ENCODE measurements around the gene KITLG. TPM values are rescaled to one million over a fixed set of nuclear protein-coding genes. Genes with fewer than 3 reads are reported as not detected.
"Not testable (repeated sequence)": the region's sequence is repeated elsewhere in the genome, so short reads cannot be mapped to it uniquely, and the experiment has no call there.

KITLG gene
- total and polyA plus RNA-seq, 2 donors (not counting 1 experiment from before 2014, with no cell fraction given) = not detected

- intact Hi-C loops (cut with micrococcal nuclease) = no loop called here
- Mint-ChIP-seq H3K9me3 (ENCODE audit: insufficient read depth) (peaks cover 2% of the 10 kb centered on the region), H3K27ac (no peak overlapping the region), H3K4me1 (no peaks in the 10 kb centered on the region), H3K27me3 (no peaks in the 10 kb centered on the region), H3K4me3 (no peak overlapping the region)
- Histone ChIP-seq H3K9me3 (ENCODE audit: control extremely low read depth in 1 of 3, control insufficient read depth in 2 of 3, insufficient read depth in 1 of 3, low read length in 2 of 3) (no peaks in the 10 kb centered on the region), H3K4me2 (replicated peaks; ENCODE audit: low read depth, low read length, poor library complexity, severe bottlenecking) (no peak overlapping the region), H3K9ac (ENCODE audit: low read length) (no peak overlapping the region), H3K27me3 (replicated peaks in 1 of 4; ENCODE audit: control extremely low read depth in 1 of 4, control insufficient read depth in 3 of 4, insufficient read depth in 4 of 4, low read length in 3 of 4) (no peaks in the 10 kb centered on the region), H2AFZ (ENCODE audit: insufficient read depth, low read depth, low read length, poor library complexity, severe bottlenecking) (no peak overlapping the region), H3K27ac (ENCODE audit: low read length in 2 of 2) (no peak overlapping the region), H3K36me3 (replicated peaks in 1 of 2; ENCODE audit: control extremely low read depth in 1 of 2, control insufficient read depth in 1 of 2, extremely low read depth in 1 of 2, insufficient read depth in 2 of 2, low read length in 1 of 2) (no peaks in the 10 kb centered on the region), H4K20me1 (ENCODE audit: control insufficient read depth, insufficient read depth, low read length, poor library complexity, severe bottlenecking) (no peaks in the 10 kb centered on the region), H3K4me1 (ENCODE audit: control insufficient read depth in 2 of 2, insufficient read depth in 2 of 2, low read length in 2 of 2) (no peaks in the 10 kb centered on the region), H3K4me3 (ENCODE audit: control extremely low read depth in 1 of 5, extremely low read depth in 1 of 5, insufficient read depth in 1 of 5, low read depth in 2 of 5, low read length in 4 of 5) (no peak overlapping the region), H3K79me2 (ENCODE audit: control insufficient read depth, insufficient read depth, low read length) (no peaks in the 10 kb centered on the region)
- TF ChIP-seq CTCF (IDR thresholded peaks at IDR 0.05) (no peak), EZH2 (IDR thresholded peaks at IDR 0.05; ENCODE audit: borderline replicate concordance, insufficient read depth, low read depth, low read length, poor library complexity, severe bottlenecking) (no peak)
- no peak for ATAC-seq (ENCODE audit: low read depth)
- WGBS (ENCODE audit: insufficient coverage) = 89% methylated on average over 1 of the region's 2 CpGs
- POLR2A ChIA-PET = no interaction called here
- DNase-seq = no peak
- CTCF ChIA-PET = no interaction called here
These were observed 70.4 kb downstream of the KITLG start for GRCh38 chr12:88509851-88510250.

GRCh38 chr12:88509347-88509746 lies 70.9 kb downstream of the KITLG start:
- Mint-ChIP-seq H3K4me3 (no peak overlapping the region), H3K9me3 (ENCODE audit: insufficient read depth) (peaks cover 2% of the 10 kb centered on the region), H3K27me3 (no peaks in the 10 kb centered on the region), H3K4me1 (no peaks in the 10 kb centered on the region), H3K27ac (no peak overlapping the region)
- intact Hi-C loops (cut with micrococcal nuclease) = no loop called here
- ChIA-PET CTCF (no interaction called here), POLR2A (no interaction called here)
- no peak for DNase-seq
- no peaks in the 10 kb centered on the region for H4K20me1 ChIP-seq (ENCODE audit: control insufficient read depth, insufficient read depth, low read length, poor library complexity, severe bottlenecking)
- no peak overlapping the region for H3K4me2 ChIP-seq (replicated peaks; ENCODE audit: low read depth, low read length, poor library complexity, severe bottlenecking)
- no peaks in the 10 kb centered on the region for H3K9me3 ChIP-seq (ENCODE audit: control extremely low read depth in 1 of 3, control insufficient read depth in 2 of 3, insufficient read depth in 1 of 3, low read length in 2 of 3)
- no peaks in the 10 kb centered on the region for H3K4me1 ChIP-seq (ENCODE audit: control insufficient read depth in 2 of 2, insufficient read depth in 2 of 2, low read length in 2 of 2)
- TF ChIP-seq CTCF (IDR thresholded peaks at IDR 0.05) (no peak), EZH2 (IDR thresholded peaks at IDR 0.05; ENCODE audit: borderline replicate concordance, insufficient read depth, low read depth, low read length, poor library complexity, severe bottlenecking) (no peak)
- H3K36me3 ChIP-seq (replicated peaks in 1 of 2; ENCODE audit: control extremely low read depth in 1 of 2, control insufficient read depth in 1 of 2, extremely low read depth in 1 of 2, insufficient read depth in 2 of 2, low read length in 1 of 2) = no peaks in the 10 kb centered on the region
- H3K4me3 ChIP-seq (ENCODE audit: control extremely low read depth in 1 of 5, extremely low read depth in 1 of 5, insufficient read depth in 1 of 5, low read depth in 2 of 5, low read length in 4 of 5) = no peak overlapping the region
- 93% methylated on average over 2 of the region's 5 CpGs for WGBS (ENCODE audit: insufficient coverage)
- no peak for ATAC-seq (ENCODE audit: low read depth)
- no peak overlapping the region for H3K27ac ChIP-seq (ENCODE audit: low read length in 2 of 2)
- H3K9ac ChIP-seq (ENCODE audit: low read length) = no peak overlapping the region
- no peaks in the 10 kb centered on the region for H3K27me3 ChIP-seq (replicated peaks in 1 of 4; ENCODE audit: control extremely low read depth in 1 of 4, control insufficient read depth in 3 of 4, insufficient read depth in 4 of 4, low read length in 3 of 4)
- H2AFZ ChIP-seq (ENCODE audit: insufficient read depth, low read depth, low read length, poor library complexity, severe bottlenecking) = no peak overlapping the region
- no peaks in the 10 kb centered on the region for H3K79me2 ChIP-seq (ENCODE audit: control insufficient read depth, insufficient read depth, low read length)

GRCh38 chr12:88507851-88508250 lies 72.4 kb downstream of the KITLG start:
- H3K4me1 ChIP-seq (ENCODE audit: control insufficient read depth in 2 of 2, insufficient read depth in 2 of 2, low read length in 2 of 2); H3K27ac Mint-ChIP-seq; H2AFZ ChIP-seq (ENCODE audit: insufficient read depth, low read depth, low read length, poor library complexity, severe bottlenecking); H3K4me3 ChIP-seq (ENCODE audit: control extremely low read depth in 1 of 5, extremely low read depth in 1 of 5, insufficient read depth in 1 of 5, low read depth in 2 of 5, low read length in 4 of 5); H3K4me3 Mint-ChIP-seq; H3K36me3 ChIP-seq (replicated peaks in 1 of 2; ENCODE audit: control extremely low read depth in 1 of 2, control insufficient read depth in 1 of 2, extremely low read depth in 1 of 2, insufficient read depth in 2 of 2, low read length in 1 of 2); H3K27ac ChIP-seq (ENCODE audit: low read length in 2 of 2); DNase-seq; H3K9me3 ChIP-seq (ENCODE audit: control extremely low read depth in 1 of 3, control insufficient read depth in 2 of 3, insufficient read depth in 1 of 3, low read length in 2 of 3); POLR2A ChIA-PET; H3K9me3 Mint-ChIP-seq (ENCODE audit: insufficient read depth); H3K79me2 ChIP-seq (ENCODE audit: control insufficient read depth, insufficient read depth, low read length); H3K9ac ChIP-seq (ENCODE audit: low read length); H3K4me1 Mint-ChIP-seq; H3K27me3 ChIP-seq (replicated peaks in 1 of 4; ENCODE audit: control extremely low read depth in 1 of 4, control insufficient read depth in 3 of 4, insufficient read depth in 4 of 4, low read length in 3 of 4); CTCF ChIA-PET; intact Hi-C loops (cut with micrococcal nuclease); H3K4me2 ChIP-seq (replicated peaks; ENCODE audit: low read depth, low read length, poor library complexity, severe bottlenecking); H3K27me3 Mint-ChIP-seq; H4K20me1 ChIP-seq (ENCODE audit: control insufficient read depth, insufficient read depth, low read length, poor library complexity, severe bottlenecking); ATAC-seq (ENCODE audit: low read depth): not testable (repeated sequence)
- WGBS (ENCODE audit: insufficient coverage) = 97% methylated on average over 11 of the region's 12 CpGs
